Small intestine (tissue), 7 donors: Measurements from ENCODE around the gene ZNF474. TPM values are rescaled to one million over a fixed set of nuclear protein-coding genes. Genes with fewer than 3 reads are reported as not detected.

Source experiments
- DNase-seq, 2 donors: peaks; one replicate each; pipeline versions ENCODE4 v3.0.0 to v3.0.0-alpha.2; 2013
- FAIRE-seq: peaks from 2 replicates; lab custom pipeline; 2012; peaks lifted over from hg19 to GRCh38; lab: Jason Lieb, UNC
- H3K27ac ChIP-seq, 3 donors: one replicate each; pipeline ENCODE4 v1.5.1; 2013; ENCODE audit warnings: low read length in 2 of 3, mild to moderate bottlenecking in 2 of 3, control low read depth in 1 of 3, inconsistent platforms in 1 of 3, low read depth in 1 of 3, moderate library complexity in 1 of 3
- H3K27me3 ChIP-seq, 3 donors: one replicate each; pipeline ENCODE4 v1.6.1; 2013; ENCODE audit warnings: low read length in 3 of 3, inconsistent platforms in 1 of 3; ENCODE audit not compliant: control insufficient read depth in 3 of 3, insufficient read depth in 3 of 3
- H3K36me3 ChIP-seq, 3 donors: one replicate each; pipeline ENCODE4 v1.6.1; 2013; ENCODE audit warnings: low read length in 3 of 3, inconsistent platforms in 1 of 3, low read depth in 1 of 3, mild to moderate bottlenecking in 1 of 3, moderate library complexity in 1 of 3; ENCODE audit not compliant: control insufficient read depth in 3 of 3, insufficient read depth in 2 of 3
- H3K4me1 ChIP-seq, 3 donors: one replicate each; pipeline ENCODE4 v1.6.1; 2013; ENCODE audit warnings: low read length in 2 of 3, inconsistent platforms in 1 of 3, low read depth in 1 of 3, mild to moderate bottlenecking in 1 of 3, moderate library complexity in 1 of 3; ENCODE audit not compliant: control insufficient read depth in 3 of 3, insufficient read depth in 2 of 3
- H3K4me3 ChIP-seq, 3 donors: one replicate each; pipeline ENCODE4 v1.5.1; 2013; ENCODE audit warnings: low read length in 3 of 3, control low read depth in 1 of 3, inconsistent platforms in 1 of 3, low read depth in 1 of 3, mild to moderate bottlenecking in 1 of 3, moderate library complexity in 1 of 3
- H3K9me3 ChIP-seq, 2 donors: one replicate each; pipeline ENCODE4 v1.6.1; 2013; ENCODE audit warnings: low read depth in 1 of 2, low read length in 1 of 2; ENCODE audit not compliant: control insufficient read depth in 2 of 2, insufficient read depth in 1 of 2
- WGBS, 3 donors: extraction: QIAGEN DNeasy Blood & Tissue Kit; methylation state at CpG; one replicate each; pipeline ENCODE4 v1.1.7; 2013; 5-methylcytosine and 5-hydroxymethylcytosine counted together
- polyA plus RNA-seq, 4 donors: library from polyadenylated mRNA; stranded (reverse) in 3 of 4; unstranded in 1 of 4; fragments of 200-250 nt in 3 of 4; fragments of 120-200 nt in 1 of 4; gene quantifications; one replicate each; pipeline versions ENCODE4 v1.2.1 to v1.2.3, GENCODE V29; 2013
- donor health status: healthy with polysubstance abuse.
- donor health status: control.
- donor health status: control.
- donor health status: Bipolar disorder and iron deficiency.
- donor health status: healthy.

Gene ZNF474
- polyA plus RNA-seq, 4 donors: 0.04 to 0.07 TPM; not detected in 2

DNA sequence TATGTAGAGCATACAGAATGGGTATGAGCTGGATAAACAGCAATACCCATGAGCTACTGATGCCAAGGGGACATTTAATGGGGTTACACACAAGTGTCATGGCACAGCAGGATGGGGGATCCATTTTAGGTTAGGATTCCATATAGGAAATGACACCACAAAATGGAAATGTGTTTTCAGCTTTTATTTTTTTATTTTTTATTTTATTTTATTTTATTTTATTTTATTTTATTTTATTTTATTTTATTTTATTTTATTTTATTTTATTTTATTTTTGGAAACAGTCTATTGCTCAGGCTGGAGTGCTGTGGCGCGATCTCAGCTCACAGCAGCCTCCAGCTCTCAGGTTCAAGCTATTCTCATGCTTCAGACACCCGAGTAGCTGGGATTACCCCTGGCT, 11.6 kb downstream of the ZNF474 start:
- no peaks in the 10 kb centered on the region for H3K4me1 ChIP-seq
- DNase-seq: no peak
- no peak for FAIRE-seq
- no peaks in the 10 kb centered on the region for H3K36me3 ChIP-seq
- no peaks in the 10 kb centered on the region for H3K27me3 ChIP-seq
- H3K9me3 ChIP-seq: no peaks in the 10 kb centered on the region
- no peak overlapping the region for H3K27ac ChIP-seq
- no peak overlapping the region for H3K4me3 ChIP-seq
- WGBS, 3 donors: 83 to 91% (median 90%) methylated on average over 3 of the region's 3 CpGs

- FAIRE-seq: no peak
- H3K27me3 ChIP-seq: no peaks in the 10 kb centered on the region
- WGBS, 3 donors: 83 to 88% (median 85%) methylated on average over 1 of the region's 1 CpG
- H3K27ac ChIP-seq: no peak overlapping the region
- H3K36me3 ChIP-seq: no peaks in the 10 kb centered on the region
- no peak overlapping the region for H3K4me3 ChIP-seq
- no peaks in the 10 kb centered on the region for H3K4me1 ChIP-seq
- DNase-seq: no peak
- no peaks in the 10 kb centered on the region for H3K9me3 ChIP-seq
Observed at GRCh38 chr5:122141751-122142150, 12.4 kb downstream of the ZNF474 start.

DNA sequence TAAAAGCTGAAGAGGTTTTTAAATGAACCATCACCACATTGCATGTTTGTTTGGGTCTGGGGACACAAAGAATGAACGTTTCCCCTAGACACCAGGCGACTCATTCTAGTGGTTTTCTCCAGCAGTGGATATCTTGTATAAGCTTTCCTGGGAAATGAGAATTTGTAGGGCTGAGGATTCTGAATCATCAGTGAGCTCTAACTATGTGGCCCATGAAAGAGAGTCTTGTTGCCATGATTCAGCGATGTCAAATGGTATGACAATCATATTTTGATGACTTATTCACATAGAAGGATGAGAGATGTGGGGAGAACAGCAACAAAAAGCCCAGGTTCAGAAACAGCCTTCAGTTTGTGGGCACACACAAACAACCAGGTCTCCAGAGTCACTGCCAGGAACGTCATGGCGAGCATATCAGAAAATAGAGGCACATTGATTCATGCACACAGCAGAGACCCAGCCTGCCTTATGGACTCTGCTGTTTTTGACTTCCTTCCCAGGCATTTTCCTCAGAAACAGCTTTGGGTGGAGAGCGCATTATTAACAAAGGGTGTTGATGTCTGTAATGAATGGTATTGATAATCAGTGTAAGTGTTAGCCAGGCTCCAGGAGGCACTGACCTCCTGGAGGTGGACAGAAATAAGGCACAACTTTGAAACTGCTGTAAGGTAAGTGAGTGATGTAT, 13.3 kb downstream of the ZNF474 start:
- Histone ChIP-seq H3K27me3 (no peaks in the 10 kb centered on the region), H3K9me3 (no peaks in the 10 kb centered on the region), H3K4me1 (no peaks in the 10 kb centered on the region), H3K27ac (no peak overlapping the region), H3K4me3 (no peak overlapping the region), H3K36me3 (no peaks in the 10 kb centered on the region)
- DNase-seq (no peak), FAIRE-seq (no peak)
- WGBS, 3 donors: 76 to 86% (median 85%) methylated on average over 6 of the region's 6 CpGs

GRCh38 chr5:122144236-122144635, 14.9 kb downstream of the ZNF474 start:
- H3K27ac ChIP-seq: no peak overlapping the region
- no peaks in the 10 kb centered on the region for H3K36me3 ChIP-seq
- WGBS, 3 donors: 69 to 80% (median 79%) methylated on average over 1 of the region's 1 CpG
- no peaks in the 10 kb centered on the region for H3K4me1 ChIP-seq
- H3K4me3 ChIP-seq: no peak overlapping the region
- no peaks in the 10 kb centered on the region for H3K27me3 ChIP-seq
- FAIRE-seq: no peak
- H3K9me3 ChIP-seq: no peaks in the 10 kb centered on the region
- DNase-seq: no peak

DNA sequence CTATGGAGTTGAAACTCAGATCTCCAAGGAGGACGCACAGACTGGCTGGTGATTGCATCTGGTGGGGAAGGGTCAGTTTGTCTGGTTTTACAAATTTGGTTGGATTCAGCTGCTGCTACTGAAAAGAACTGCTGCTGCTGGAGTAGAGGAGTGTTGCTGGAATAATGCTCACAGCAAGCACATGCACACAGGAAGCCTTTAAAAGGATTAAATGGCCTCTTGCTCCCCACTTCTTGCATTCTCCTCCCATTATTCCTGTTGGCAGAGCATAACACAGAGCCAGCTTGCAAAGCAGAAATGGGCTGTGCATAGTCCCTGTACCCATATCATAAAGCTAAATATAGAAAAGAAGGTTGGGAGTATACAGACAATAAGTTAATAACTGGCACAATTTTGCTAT, 16.6 kb downstream of the ZNF474 start:
- FAIRE-seq: no peak
- Histone ChIP-seq H3K4me3 (no peak overlapping the region), H3K4me1 (no peaks in the 10 kb centered on the region), H3K36me3 (no peaks in the 10 kb centered on the region), H3K27ac (no peak overlapping the region), H3K27me3 (no peaks in the 10 kb centered on the region), H3K9me3 (no peaks in the 10 kb centered on the region)
- DNase-seq: no peak
- WGBS, 3 donors: 90 to 94% (median 93%) methylated on average over 1 of the region's 1 CpG

GRCh38 chr5:122149321-122150090, 20.2 kb downstream of the ZNF474 start:
- H3K27me3 ChIP-seq: no peaks in the 10 kb centered on the region
- no peaks in the 10 kb centered on the region for H3K9me3 ChIP-seq
- H3K4me3 ChIP-seq: no peak overlapping the region
- WGBS, 3 donors: 47 to 68% (median 67%) methylated on average over 4 of the region's 4 CpGs
- H3K27ac ChIP-seq: no peak overlapping the region
- H3K36me3 ChIP-seq: no peaks in the 10 kb centered on the region
- H3K4me1 ChIP-seq: peaks cover 0 to 2% (median 0%) of the 10 kb centered on the region in 3 donors
- FAIRE-seq (no peak), DNase-seq (no peak)

- no peak overlapping the region for H3K27ac ChIP-seq
- no peaks in the 10 kb centered on the region for H3K36me3 ChIP-seq
Observed at GRCh38 chr5:122150215-122150614, 20.9 kb downstream of the ZNF474 start.

DNA sequence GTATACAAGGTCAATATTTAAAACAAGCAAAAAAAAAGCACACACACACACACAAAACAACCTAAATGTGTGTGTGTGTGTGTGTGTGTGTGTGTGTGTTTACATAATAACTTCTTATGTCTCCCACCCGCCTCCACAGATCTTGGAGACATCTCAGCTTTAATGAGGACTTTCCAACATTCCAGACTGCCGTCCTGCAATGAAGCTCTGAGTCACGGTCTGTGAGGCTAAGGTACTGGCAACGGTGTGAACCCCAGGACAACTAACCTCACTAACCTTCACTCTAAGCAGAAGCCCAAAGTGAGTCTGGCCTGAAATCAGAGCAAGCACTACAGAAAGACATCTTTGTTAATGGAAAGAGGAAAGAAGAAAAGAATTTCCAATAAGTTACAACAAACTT, 22.3 kb downstream of the ZNF474 start:
- Histone ChIP-seq H3K9me3 (no peaks in the 10 kb centered on the region), H3K36me3 (no peaks in the 10 kb centered on the region), H3K27me3 (no peaks in the 10 kb centered on the region), H3K4me1 (peaks cover 0 to 2% (median 0%) of the 10 kb centered on the region in 3 donors), H3K27ac (no peak overlapping the region), H3K4me3 (no peak overlapping the region)
- FAIRE-seq: no peak
- DNase-seq: no peak
- WGBS, 3 donors: 65 to 70% (median 70%) methylated on average over 4 of the region's 4 CpGs

More at GRCh38 chr5:122150215-122150614, 20.9 kb downstream of the ZNF474 start:
- Histone ChIP-seq H3K27me3 (no peaks in the 10 kb centered on the region), H3K9me3 (no peaks in the 10 kb centered on the region), H3K4me3 (no peak overlapping the region), H3K4me1 (peaks cover 0 to 2% (median 0%) of the 10 kb centered on the region in 3 donors)
- 49 to 59% (median 59%) methylated on average over 2 of the region's 2 CpGs for WGBS, 3 donors
- DNase-seq: no peak
- FAIRE-seq: no peak
